K562 (cell line): ENCODE results near the gene PHTF2. TPM values are rescaled to one million over a fixed set of nuclear protein-coding genes. Genes with fewer than 3 reads are reported as not detected.

Experiments used
- ARHGAP35 ChIP-seq: fragments of 450-650 bp; IDR thresholded peaks from 2 replicates; pipeline ENCODE4 v1.6.1; 2018; ENCODE audit not compliant: partially characterized antibody
- DPF2 ChIP-seq: fragments of 450-650 bp; IDR thresholded peaks from 2 replicates; pipeline ENCODE4 v1.6.1; 2016
- GATAD2B ChIP-seq: fragments of 450-650 bp; IDR thresholded peaks from 2 replicates; pipeline ENCODE4 v1.6.1; 2017; ENCODE audit warnings: mild to moderate bottlenecking, borderline replicate concordance
- HMG20B ChIP-seq: fragments of 250-450 bp; sonication (Bioruptor Pico); IDR thresholded peaks from 2 replicates; pipeline ENCODE4 v1.5.0; 2021; ENCODE audit warnings: mild to moderate bottlenecking
- ILF3 ChIP-seq: fragments of 450-650 bp; IDR thresholded peaks from 2 replicates; pipeline ENCODE4 v1.6.1; 2018; ENCODE audit warnings: antibody characterized with exemption, mild to moderate bottlenecking, moderate library complexity, borderline replicate concordance
- KLF1 ChIP-seq: fragments of 450-650 bp; IDR thresholded peaks from 2 replicates; pipeline ENCODE4 v1.6.1; 2016; ENCODE audit warnings: missing genetic modification characterization, missing compliant biosample characterization
- SLC30A9 ChIP-seq: fragments of 250-450 bp; sonication (Bioruptor Pico); IDR thresholded peaks from 2 replicates; pipeline ENCODE4 v1.8.0; 2022; ENCODE audit warnings: mild to moderate bottlenecking, moderate library complexity
- SMC3 ChIP-seq: conservative IDR thresholded peaks from 2 replicates; pipeline ENCODE4 v1.6.1; 2011; ENCODE audit warnings: low read depth, low read length, improper control_type of control experiment; ENCODE audit not compliant: insufficient read depth
- ZFPM2 ChIP-seq: fragments of 250-450 bp; sonication (Bioruptor Pico); IDR thresholded peaks from 2 replicates; pipeline ENCODE4 v1.5.1; 2022; ENCODE audit warnings: mild to moderate bottlenecking
- ZNF184 ChIP-seq: sonication (generic); formaldehyde crosslinking; IDR thresholded peaks from 2 replicates; pipeline ENCODE4 v1.5.0; 2020; ENCODE audit warnings: missing genetic modification reagents
- ZNF696 ChIP-seq: fragments of 250-450 bp; sonication (Bioruptor Pico); conservative IDR thresholded peaks from 2 replicates; pipeline ENCODE4 v1.4.0; 2020; ENCODE audit warnings: mild to moderate bottlenecking, moderate library complexity
- ZNF699 ChIP-seq: fragments of 250-450 bp; sonication (Bioruptor Pico); IDR thresholded peaks from 2 replicates; pipeline ENCODE4 v1.8.0; 2021; ENCODE audit warnings: mild to moderate bottlenecking, moderate library complexity; ENCODE audit not compliant: insufficient replicate concordance
- ZNF780A ChIP-seq: fragments of 250-450 bp; sonication (Bioruptor Pico); IDR thresholded peaks from 2 replicates; pipeline ENCODE4 v1.5.0; 2021; ENCODE audit warnings: mild to moderate bottlenecking
- polyA plus RNA-seq, 8 experiments: library from polyadenylated mRNA; depleted of rRNA in 4 of 8; stranded (reverse) in 5 of 8; unstranded in 3 of 8; fragments of >200 nt; fragmentation: Nextera tagmentation in 2 of 8; fragmentation: Illumina TruSeq in 1 of 8; extraction: Ambion mirVana in 2 of 8; extraction: Trizol in 1 of 8; gene quantifications; 2 replicates each; pipeline versions ENCODE4 v1.2.1 to v1.2.3, GENCODE V29; 2011 to 2014; ENCODE audit warnings: inconsistent platforms in 1 of 8, missing spikeins in 1 of 8
- total RNA-seq, 7 experiments: library from RNA; depleted of rRNA in 6 of 7; stranded (reverse); fragments of >200 nt in 6 of 7; fragmentation: Illumina TruSeq in 2 of 7; extraction: Trizol in 2 of 7; gene quantifications; 2 replicates each; pipeline versions ENCODE4 v1.2.1 to v1.2.3, GENCODE V29; 2011 to 2021; ENCODE audit warnings: low replicate concordance in 1 of 7
- TF ChIP-seq, protein P1 (sequence below), 2 experiments: fragments of 450-650 bp in 1 of 2; sonication (generic) in 1 of 2; formaldehyde crosslinking in 1 of 2; IDR thresholded peaks in 1 of 2; conservative IDR thresholded peaks in 1 of 2; 2 replicates each; pipeline versions ENCODE4 v1.6.1 to v1.8.1; 2016 to 2023; ENCODE audit warnings: mild to moderate bottlenecking in 2 of 2, moderate library complexity in 2 of 2, inconsistent platforms in 1 of 2, missing genetic modification reagents in 1 of 2
- TF ChIP-seq, protein P2 (sequence below): fragments of 250-450 bp; sonication (Bioruptor Pico); IDR thresholded peaks from 2 replicates; pipeline ENCODE4 v1.5.0; 2022; ENCODE audit warnings: mild to moderate bottlenecking
- TF ChIP-seq, protein P3 (sequence below): fragments of 450-650 bp; formaldehyde crosslinking; IDR thresholded peaks from 2 replicates; pipeline ENCODE4 v1.4.0; 2020; ENCODE audit warnings: mild to moderate bottlenecking, mixed read lengths
- TF ChIP-seq, protein P4 (sequence below), 3 experiments: IDR thresholded peaks in 2 of 3; conservative IDR thresholded peaks in 1 of 3; 2 replicates each; pipeline ENCODE4 v1.5.1; 2011 to 2012; ENCODE audit warnings: low read length in 3 of 3, mild to moderate bottlenecking in 3 of 3, control low read depth in 2 of 3, improper control_type of control experiment in 1 of 3, inconsistent platforms in 1 of 3, low read depth in 1 of 3, mixed read lengths in 1 of 3, moderate library complexity in 1 of 3; ENCODE audit not compliant: insufficient read depth in 2 of 3
- TF ChIP-seq, protein P5 (sequence below): fragments of 250-450 bp; sonication (Bioruptor Pico); IDR thresholded peaks from 2 replicates; pipeline ENCODE4 v1.8.0; 2021; ENCODE audit warnings: borderline replicate concordance, mild to moderate bottlenecking, moderate library complexity; ENCODE audit not compliant: poor library complexity, severe bottlenecking
- TF ChIP-seq, protein P6 (sequence below): IDR thresholded peaks from 2 replicates; pipeline ENCODE4 v1.6.1; 2014; ENCODE audit warnings: antibody characterized with exemption

Gene PHTF2
- total and polyA plus RNA-seq, 9 of the 15 experiments (the other 6 are each of a cell fraction or from before 2014, with no cell fraction given), result 17.9 to 43.6 (median 25.4) TPM

DNA sequence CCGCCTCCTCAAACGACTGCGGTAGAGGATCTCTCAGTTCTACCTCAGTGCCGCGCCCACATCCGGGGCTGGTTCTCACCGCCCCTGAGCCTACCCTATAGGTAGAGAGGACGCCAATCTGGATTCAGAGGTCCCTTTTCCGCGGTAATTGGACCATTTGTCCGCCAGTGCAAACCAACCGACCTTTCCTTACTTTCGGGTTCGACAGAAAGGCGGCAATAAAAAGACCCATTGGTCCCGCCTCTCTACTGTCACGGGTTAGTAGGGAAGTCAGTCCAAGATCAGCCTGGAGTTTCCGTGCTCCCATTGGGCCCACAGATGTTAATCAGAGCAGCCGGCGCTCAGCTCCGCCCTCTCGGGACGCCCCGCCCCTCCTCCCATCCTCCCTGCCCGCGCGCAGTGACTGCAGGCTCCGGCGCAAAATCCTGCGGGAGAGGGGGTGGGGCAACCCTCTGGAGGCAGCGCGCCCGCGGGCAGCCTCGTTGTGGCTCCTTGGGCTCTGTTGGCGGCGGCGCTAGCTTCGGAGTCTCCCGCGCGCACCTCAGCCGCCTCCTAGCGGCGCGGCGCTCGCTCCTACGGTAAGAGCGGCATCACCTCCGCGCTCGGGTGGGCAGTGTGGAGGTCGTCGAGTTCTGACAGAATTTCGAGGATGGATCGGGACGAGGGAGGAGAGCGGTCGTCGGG lies at the start of gene PHTF2, which contains the start of gene TMEM60 (continued):
- TF ChIP-seq, protein P1, sequence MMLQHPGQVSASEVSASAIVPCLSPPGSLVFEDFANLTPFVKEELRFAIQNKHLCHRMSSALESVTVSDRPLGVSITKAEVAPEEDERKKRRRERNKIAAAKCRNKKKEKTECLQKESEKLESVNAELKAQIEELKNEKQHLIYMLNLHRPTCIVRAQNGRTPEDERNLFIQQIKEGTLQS (IDR thresholded peaks at IDR 0.05), result 0 out of 2 replicates have a peak, but pooled peaks have one; percentile 6
- TF ChIP-seq, protein P1 (CRISPR knock-in tag; conservative IDR thresholded peaks at IDR 0.05), result no peak
- TF ChIP-seq, protein P2, sequence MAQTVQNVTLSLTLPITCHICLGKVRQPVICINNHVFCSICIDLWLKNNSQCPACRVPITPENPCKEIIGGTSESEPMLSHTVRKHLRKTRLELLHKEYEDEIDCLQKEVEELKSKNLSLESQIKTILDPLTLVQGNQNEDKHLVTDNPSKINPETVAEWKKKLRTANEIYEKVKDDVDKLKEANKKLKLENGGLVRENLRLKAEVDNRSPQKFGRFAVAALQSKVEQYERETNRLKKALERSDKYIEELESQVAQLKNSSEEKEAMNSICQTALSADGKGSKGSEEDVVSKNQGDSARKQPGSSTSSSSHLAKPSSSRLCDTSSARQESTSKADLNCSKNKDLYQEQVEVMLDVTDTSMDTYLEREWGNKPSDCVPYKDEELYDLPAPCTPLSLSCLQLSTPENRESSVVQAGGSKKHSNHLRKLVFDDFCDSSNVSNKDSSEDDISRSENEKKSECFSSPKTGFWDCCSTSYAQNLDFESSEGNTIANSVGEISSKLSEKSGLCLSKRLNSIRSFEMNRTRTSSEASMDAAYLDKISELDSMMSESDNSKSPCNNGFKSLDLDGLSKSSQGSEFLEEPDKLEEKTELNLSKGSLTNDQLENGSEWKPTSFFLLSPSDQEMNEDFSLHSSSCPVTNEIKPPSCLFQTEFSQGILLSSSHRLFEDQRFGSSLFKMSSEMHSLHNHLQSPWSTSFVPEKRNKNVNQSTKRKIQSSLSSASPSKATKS (CRISPR knock-in tag), result no peak
- TF ChIP-seq ZNF696 (no peak), HMG20B (CRISPR knock-in tag) (no peak), ZNF780A (CRISPR knock-in tag) (no peak), ZNF699 (CRISPR knock-in tag) (no peak), ILF3 (no peak), ZFPM2 (CRISPR knock-in tag) (no peak), ZNF184 (no peak), ARHGAP35 (no peak), KLF1 (tag) (no peak), DPF2 (no peak; the same call in 1 of the 2 replicates), GATAD2B (peak; percentile 72), SLC30A9 (CRISPR knock-in tag) (no peak), SMC3 (no peak)
- TF ChIP-seq, protein P3, sequence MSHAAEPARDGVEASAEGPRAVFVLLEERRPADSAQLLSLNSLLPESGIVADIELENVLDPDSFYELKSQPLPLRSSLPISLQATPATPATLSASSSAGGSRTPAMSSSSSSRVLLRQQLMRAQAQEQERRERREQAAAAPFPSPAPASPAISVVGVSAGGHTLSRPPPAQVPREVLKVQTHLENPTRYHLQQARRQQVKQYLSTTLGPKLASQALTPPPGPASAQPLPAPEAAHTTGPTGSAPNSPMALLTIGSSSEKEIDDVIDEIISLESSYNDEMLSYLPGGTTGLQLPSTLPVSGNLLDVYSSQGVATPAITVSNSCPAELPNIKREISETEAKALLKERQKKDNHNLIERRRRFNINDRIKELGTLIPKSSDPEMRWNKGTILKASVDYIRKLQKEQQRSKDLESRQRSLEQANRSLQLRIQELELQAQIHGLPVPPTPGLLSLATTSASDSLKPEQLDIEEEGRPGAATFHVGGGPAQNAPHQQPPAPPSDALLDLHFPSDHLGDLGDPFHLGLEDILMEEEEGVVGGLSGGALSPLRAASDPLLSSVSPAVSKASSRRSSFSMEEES, result no peak; the same call in 1 of the 2 replicates
- TF ChIP-seq, protein P4, sequence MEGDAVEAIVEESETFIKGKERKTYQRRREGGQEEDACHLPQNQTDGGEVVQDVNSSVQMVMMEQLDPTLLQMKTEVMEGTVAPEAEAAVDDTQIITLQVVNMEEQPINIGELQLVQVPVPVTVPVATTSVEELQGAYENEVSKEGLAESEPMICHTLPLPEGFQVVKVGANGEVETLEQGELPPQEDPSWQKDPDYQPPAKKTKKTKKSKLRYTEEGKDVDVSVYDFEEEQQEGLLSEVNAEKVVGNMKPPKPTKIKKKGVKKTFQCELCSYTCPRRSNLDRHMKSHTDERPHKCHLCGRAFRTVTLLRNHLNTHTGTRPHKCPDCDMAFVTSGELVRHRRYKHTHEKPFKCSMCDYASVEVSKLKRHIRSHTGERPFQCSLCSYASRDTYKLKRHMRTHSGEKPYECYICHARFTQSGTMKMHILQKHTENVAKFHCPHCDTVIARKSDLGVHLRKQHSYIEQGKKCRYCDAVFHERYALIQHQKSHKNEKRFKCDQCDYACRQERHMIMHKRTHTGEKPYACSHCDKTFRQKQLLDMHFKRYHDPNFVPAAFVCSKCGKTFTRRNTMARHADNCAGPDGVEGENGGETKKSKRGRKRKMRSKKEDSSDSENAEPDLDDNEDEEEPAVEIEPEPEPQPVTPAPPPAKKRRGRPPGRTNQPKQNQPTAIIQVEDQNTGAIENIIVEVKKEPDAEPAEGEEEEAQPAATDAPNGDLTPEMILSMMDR (IDR thresholded peaks at IDR 0.05 in 2 of 3, conservative IDR thresholded peaks at IDR 0.05 in 1 of 3; ENCODE audit: insufficient read depth in 2 of 3, low read depth in 1 of 3, low read length in 3 of 3), result peak; percentile 55 to 69 (median 64)
- TF ChIP-seq, protein P5, sequence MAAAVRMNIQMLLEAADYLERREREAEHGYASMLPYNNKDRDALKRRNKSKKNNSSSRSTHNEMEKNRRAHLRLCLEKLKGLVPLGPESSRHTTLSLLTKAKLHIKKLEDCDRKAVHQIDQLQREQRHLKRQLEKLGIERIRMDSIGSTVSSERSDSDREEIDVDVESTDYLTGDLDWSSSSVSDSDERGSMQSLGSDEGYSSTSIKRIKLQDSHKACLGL (CRISPR knock-in tag), result no peak
- TF ChIP-seq, protein P6, sequence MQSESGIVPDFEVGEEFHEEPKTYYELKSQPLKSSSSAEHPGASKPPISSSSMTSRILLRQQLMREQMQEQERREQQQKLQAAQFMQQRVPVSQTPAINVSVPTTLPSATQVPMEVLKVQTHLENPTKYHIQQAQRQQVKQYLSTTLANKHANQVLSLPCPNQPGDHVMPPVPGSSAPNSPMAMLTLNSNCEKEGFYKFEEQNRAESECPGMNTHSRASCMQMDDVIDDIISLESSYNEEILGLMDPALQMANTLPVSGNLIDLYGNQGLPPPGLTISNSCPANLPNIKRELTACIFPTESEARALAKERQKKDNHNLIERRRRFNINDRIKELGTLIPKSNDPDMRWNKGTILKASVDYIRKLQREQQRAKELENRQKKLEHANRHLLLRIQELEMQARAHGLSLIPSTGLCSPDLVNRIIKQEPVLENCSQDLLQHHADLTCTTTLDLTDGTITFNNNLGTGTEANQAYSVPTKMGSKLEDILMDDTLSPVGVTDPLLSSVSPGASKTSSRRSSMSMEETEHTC, result no peak; the same call in 1 of the 2 replicates
